ENCODE results near the gene WDR59. TPM values are rescaled to one million over a fixed set of nuclear protein-coding genes. Genes with fewer than 3 reads are reported as not detected.

Gene WDR59
- total and polyA plus RNA-seq, 5 donors: 17.4 to 62.3 (median 44.5) TPM

DNA sequence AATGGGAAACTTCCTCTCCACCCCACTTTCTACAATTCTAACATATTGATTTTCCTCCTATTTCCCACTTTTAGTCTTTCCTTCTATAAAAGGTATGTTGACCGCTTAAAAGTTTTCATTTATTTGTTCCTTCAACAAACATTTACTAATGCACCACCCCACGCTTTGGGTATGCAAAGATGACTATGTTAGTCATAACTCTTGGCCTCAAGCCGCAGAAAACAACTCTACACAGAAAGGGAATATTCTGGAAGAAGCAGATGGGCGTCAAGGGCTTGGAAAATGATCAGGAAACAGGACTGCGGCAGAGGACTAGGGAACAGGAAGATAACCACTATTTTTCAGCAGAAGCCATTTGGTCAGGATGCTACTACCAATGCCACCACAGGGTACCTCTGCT lies 153.5 kb downstream of the WDR59 start:
- WGBS: 84% methylated on average over 5 of the region's 5 CpGs

GRCh38 chr16:74830648-74831047 lies 154.3 kb downstream of the WDR59 start:
- 60% methylated on average over 3 of the region's 3 CpGs for WGBS
- Histone ChIP-seq H3K4me3 (ENCODE audit: low read length) (no peak overlapping the region), H3K27ac (ENCODE audit: low read length) (no peak overlapping the region), H3K4me1 (ENCODE audit: control insufficient read depth, insufficient read depth, low read length) (no peaks in the 10 kb centered on the region), H3K9me3 (ENCODE audit: control insufficient read depth, low read length) (no peaks in the 10 kb centered on the region), H3K27me3 (ENCODE audit: control insufficient read depth, insufficient read depth) (no peaks in the 10 kb centered on the region)
- DNase-seq: no peak
- no peak for ATAC-seq
- intact Hi-C loops (cut with DNase I): no loop called here

More for the DNA sequence above, 153.5 kb downstream of the WDR59 start:
- DNase-seq: no peak
- Histone ChIP-seq H3K4me1 (ENCODE audit: control insufficient read depth, insufficient read depth, low read length) (no peaks in the 10 kb centered on the region), H3K9me3 (ENCODE audit: control insufficient read depth, low read length) (no peaks in the 10 kb centered on the region), H3K4me3 (ENCODE audit: low read length) (no peak overlapping the region), H3K27me3 (ENCODE audit: control insufficient read depth, insufficient read depth) (no peaks in the 10 kb centered on the region), H3K27ac (ENCODE audit: low read length) (no peak overlapping the region)
- intact Hi-C loops (cut with DNase I): no loop called here
- no peak for ATAC-seq

DNA sequence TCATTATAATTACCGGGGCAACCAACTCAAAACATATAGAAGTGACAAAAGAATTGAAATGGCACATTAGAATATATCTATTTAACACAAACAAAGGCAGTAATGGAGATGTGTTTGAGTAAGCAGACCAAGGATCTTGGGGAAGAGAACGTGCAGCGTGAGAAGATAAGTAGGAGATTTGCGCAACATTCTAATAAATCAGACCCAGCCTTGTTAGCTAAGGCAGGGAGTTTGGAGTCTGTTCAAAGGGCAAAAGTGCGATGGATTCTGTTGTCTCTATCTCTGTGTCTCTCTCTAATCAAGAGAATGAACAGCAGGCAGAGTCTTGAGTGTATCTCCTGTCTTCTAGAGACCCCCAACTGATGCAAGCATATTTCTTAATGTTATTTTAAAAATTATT lies 155.3 kb downstream of the WDR59 start:
- Histone ChIP-seq H3K27ac (ENCODE audit: low read length) (no peak overlapping the region), H3K4me1 (ENCODE audit: control insufficient read depth, insufficient read depth, low read length) (no peaks in the 10 kb centered on the region), H3K9me3 (ENCODE audit: control insufficient read depth, low read length) (no peaks in the 10 kb centered on the region), H3K27me3 (ENCODE audit: control insufficient read depth, insufficient read depth) (no peaks in the 10 kb centered on the region), H3K4me3 (ENCODE audit: low read length) (no peak overlapping the region)
- ATAC-seq (no peak), DNase-seq (no peak)
- intact Hi-C loops (cut with DNase I): no loop called here
- WGBS: 86% methylated on average over 5 of the region's 5 CpGs

GRCh38 chr16:74825941-74826340 lies 159.0 kb downstream of the WDR59 start:
- no peak for DNase-seq
- Histone ChIP-seq H3K9me3 (ENCODE audit: control insufficient read depth, low read length) (no peaks in the 10 kb centered on the region), H3K4me1 (ENCODE audit: control insufficient read depth, insufficient read depth, low read length) (no peaks in the 10 kb centered on the region), H3K4me3 (ENCODE audit: low read length) (no peak overlapping the region), H3K27ac (ENCODE audit: low read length) (no peak overlapping the region), H3K27me3 (ENCODE audit: control insufficient read depth, insufficient read depth) (no peaks in the 10 kb centered on the region)
- intact Hi-C loops (cut with DNase I): no loop called here
- 65% methylated on average over 5 of the region's 5 CpGs for WGBS
- no peak for ATAC-seq

- H3K27ac ChIP-seq (ENCODE audit: low read length): no peak overlapping the region
- H3K9me3 ChIP-seq (ENCODE audit: control insufficient read depth, low read length): no peaks in the 10 kb centered on the region
- H3K4me1 ChIP-seq (ENCODE audit: control insufficient read depth, insufficient read depth, low read length): no peaks in the 10 kb centered on the region
- intact Hi-C loops (cut with DNase I): no loop called here
- 82% methylated on average over 3 of the region's 3 CpGs for WGBS
- DNase-seq (no peak), ATAC-seq (no peak)
- H3K27me3 ChIP-seq (ENCODE audit: control insufficient read depth, insufficient read depth): no peaks in the 10 kb centered on the region
- no peak overlapping the region for H3K4me3 ChIP-seq (ENCODE audit: low read length)
Measured at GRCh38 chr16:74825016-74825415, 159.9 kb downstream of the WDR59 start.

Other genes starting within 250 kb of the WDR59 start
- under 1 TPM in 3 of 4 donors, not detected in 1; 0.18 to 0.76 (median 0.57) TPM for gene FA2H, start 210.3 kb downstream of the WDR59 start, total RNA-seq
- 0.52 TPM for gene FA2H, start 210.3 kb downstream of the WDR59 start, polyA plus RNA-seq
- 10 to 100 TPM; 10.8 to 19.6 (median 13.7) TPM for gene ZNRF1, start 13.9 kb upstream of the WDR59 start, total RNA-seq
- gene ZNRF1, start 13.9 kb upstream of the WDR59 start, polyA plus RNA-seq: 10.7 TPM
- gene LDHD, start 131.7 kb upstream of the WDR59 start, total RNA-seq: 10 to 100 TPM; 28.2 to 55.9 (median 39.5) TPM
- 56.5 TPM for gene LDHD, start 131.7 kb upstream of the WDR59 start, polyA plus RNA-seq
- gene ZFP1, start 163.4 kb upstream of the WDR59 start, total RNA-seq: 10 to 100 TPM in 1 of 4 donors, 1 to 10 TPM in 3; 6.4 to 11.2 (median 9.1) TPM
- 3.8 TPM for gene ZFP1, start 163.4 kb upstream of the WDR59 start, polyA plus RNA-seq
- gene CTRB2, start 222.0 kb upstream of the WDR59 start, total RNA-seq: 1 to 10 TPM in 1 of 4 donors, not detected in 3; 2.9 TPM
- gene CTRB2, start 222.0 kb upstream of the WDR59 start, polyA plus RNA-seq: 0.14 TPM
- gene CTRB1, start 233.9 kb upstream of the WDR59 start, total RNA-seq: under 1 TPM in 1 of 4 donors, not detected in 3; 0.62 TPM
- 0.27 TPM for gene CTRB1, start 233.9 kb upstream of the WDR59 start, polyA plus RNA-seq